GM18909 (cell line): ENCODE measurements around the gene TMCC1.
"Not testable (repeated sequence)": the region's sequence is repeated elsewhere in the genome, so short reads cannot be mapped to it uniquely, and the experiment has no call there.

ENCODE experiments used
- ATAC-seq: cut with Tn5 transposase; IDR thresholded peaks from one replicate; pipeline ENCODE4 v1.9.1; 2021; ENCODE audit warnings: mild to moderate bottlenecking; ENCODE audit not compliant: unreplicated experiment, poor library complexity

Gene TMCC1

DNA sequence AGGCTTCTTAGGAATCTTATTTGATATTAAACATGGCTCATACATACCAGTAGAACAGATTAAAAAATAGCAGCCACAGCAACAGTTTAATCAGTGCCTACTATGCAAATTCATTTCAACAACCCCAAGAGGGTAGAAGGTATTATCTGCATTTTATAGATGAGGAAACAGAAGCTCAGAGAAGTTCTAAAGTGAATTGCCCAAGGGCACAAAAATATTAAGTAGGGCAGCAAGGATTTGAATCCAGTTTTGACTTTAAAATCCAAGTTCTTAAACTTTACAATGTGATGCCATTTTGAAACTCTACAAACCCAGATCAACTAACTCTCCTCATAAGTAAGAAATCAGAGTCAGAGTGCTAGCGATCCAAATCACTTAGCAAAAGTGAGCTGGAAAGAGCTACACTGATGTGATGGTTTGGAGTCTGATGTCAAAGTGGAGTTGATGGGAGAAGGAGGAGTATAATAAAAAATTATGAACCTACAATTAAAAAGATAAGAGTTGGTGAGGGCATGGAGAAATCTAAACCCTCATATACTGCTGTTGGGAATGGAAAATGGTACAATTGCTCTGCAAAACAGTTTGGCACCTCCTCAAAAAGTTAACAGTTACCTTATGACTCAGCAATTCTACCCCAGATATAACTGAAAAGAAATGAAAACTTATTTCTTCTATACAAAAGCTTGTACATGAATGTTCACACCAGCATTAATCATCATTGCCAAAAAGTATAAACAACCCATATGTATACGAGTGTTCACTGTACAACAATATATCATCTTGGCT is 236.1 kb downstream of the TMCC1 start:
- no peak for ATAC-seq

DNA sequence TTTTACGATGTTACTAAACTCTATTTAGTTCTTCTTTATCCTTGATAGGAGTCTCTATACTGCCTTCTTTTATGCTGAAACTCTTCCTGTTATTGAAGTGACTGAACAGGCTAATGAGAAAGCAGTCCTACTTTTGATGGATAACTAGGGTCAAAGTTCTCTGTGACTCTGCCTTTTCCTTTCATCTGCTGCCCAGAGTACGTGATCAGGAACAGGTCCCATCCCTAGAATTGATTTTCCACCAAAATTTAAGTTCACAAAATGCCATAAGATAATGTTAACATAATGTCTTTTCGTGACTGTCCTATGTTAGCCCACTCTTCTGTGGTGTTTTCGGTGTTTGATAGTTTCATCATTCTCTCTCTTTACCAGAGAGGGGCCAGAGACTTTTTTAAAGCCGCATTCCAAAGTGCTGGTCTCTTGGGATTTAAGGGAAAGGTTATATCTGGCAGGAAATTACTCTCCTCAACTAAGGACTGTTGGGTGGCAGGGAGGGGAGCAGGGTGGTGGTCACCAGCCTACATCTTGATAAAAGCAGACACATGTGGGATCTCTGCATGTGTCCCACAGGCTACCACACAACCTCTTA is 236.8 kb downstream of the TMCC1 start:
- no peak for ATAC-seq

DNA sequence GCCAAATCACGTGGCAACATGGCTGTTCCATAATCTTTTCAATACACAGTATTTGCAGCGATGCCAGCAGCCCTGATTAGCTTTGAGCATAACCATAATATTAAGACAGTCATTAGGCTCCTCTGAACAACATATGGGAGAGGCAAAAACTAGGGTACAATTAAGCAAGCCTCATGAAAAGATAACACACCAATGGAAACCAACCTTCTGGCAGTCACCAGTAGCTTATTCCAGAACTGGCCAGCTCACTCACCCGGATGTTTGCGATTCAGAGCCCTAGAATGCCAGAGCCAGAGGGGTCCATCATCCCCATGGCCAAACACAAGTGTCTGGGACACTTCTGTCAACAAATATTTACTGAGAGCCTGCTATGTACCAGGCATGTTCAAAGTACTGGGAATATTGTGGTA is 238.2 kb downstream of the TMCC1 start:
- ATAC-seq: no peak

- no peak for ATAC-seq
Measured at GRCh38 chr3:129654131-129654530, 239.4 kb downstream of the TMCC1 start.

- no peak for ATAC-seq
Measured at GRCh38 chr3:129653019-129653418, 240.5 kb downstream of the TMCC1 start.

DNA sequence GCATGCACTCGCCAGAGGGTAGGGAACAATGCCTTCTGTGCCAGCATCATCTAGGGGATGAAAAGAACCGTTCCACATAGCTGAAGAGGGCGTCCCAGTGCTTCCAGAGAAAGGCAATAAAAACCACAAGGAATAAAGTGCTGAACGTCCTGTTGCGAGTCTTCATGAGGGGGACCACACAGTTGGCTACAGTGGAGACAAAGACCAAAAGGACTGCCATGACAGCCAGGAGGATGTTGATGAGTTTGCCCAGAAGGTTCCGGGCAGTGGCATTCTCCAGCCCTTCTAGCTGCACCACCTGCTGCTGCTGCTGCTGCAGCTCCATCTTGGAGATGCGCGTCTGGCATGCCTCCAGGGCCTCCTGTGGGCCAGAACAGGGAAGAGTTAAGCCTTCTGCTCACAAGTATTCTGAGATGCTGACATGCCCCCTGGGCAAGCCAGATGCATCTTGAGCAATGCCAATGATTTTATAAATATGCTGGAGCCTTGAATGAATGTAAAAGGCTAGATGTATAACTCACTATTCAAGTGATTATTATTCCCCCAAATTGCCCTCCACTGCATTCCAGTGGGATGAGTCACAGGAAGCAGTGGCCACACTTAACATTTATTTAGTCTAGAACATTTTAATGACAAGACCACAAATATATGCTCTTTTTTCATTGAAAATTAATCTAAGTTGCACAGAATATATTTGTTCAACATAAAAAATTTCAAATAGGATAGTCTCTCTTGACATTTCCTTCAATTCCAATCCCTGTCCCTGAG is 241.9 kb downstream of the TMCC1 start:
- no peak for ATAC-seq

DNA sequence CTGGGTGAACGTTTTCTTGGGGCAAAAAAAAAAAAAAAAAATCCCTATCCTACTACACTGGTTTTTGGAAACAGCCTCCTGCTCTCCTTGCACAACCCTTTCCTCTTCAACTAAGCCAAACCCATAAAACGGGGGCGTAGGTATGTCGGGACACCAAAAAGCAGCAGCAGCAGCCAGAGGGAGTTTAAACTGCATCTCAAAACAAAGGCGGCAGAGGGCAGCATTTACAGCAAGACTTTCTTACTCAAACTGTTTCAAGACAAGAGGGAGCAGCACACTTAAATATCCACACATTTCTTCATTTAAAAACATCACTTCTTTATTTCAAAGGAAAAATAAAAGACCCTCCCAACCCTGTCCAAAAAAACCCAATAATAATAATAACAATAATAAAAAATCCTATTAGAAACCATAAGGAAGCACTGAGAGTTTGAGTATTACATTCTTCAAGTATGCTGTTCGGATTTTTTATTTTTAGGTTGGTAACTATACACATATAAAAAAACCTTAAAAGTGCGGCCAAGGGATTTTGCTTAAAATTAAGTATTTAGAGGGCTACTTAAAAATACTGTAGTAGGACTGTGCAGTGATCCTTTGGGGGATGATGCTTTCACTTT is 243.1 kb downstream of the TMCC1 start:
- ATAC-seq: no peak

DNA sequence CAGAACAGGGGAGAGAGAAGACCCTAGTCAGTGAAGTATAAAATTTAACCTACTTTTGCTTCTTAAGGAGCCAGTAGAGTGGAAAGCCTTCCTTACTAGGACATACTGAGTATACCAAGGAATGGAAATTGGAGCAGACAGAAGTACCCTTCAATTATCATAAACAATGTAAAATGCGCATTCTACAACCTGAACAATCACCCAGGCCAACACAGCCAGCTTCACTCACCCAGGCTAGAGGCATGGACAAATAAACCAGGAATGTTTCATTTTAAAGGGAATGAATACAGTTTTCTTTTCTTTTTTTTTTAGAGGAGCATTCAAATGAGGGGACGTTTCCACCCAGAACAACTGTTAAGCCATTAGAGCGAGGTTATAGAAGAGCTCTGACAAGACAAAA is 245.1 kb downstream of the TMCC1 start:
- no peak for ATAC-seq

DNA sequence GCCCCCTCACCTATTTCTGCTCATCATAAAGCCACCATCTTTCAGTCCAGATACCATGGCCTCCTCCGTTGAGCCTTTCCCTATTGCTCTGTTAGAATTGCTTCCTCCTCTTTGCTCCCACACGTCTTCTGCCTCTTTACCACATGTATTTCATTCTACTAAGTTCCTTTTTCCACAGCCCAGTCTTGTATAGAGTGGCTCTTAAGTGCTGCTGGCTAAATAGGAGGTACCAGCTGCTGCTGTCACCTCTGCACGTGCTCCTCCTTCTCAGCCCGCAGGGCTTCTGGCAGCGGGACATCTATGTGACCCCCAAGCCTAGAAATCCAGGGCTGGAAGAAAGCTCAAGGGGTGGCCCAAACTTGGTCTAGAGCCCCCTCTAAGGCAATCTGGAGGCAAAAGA is 248.2 kb downstream of the TMCC1 start:
- ATAC-seq: no peak

- no peak for ATAC-seq
Measured at GRCh38 chr3:129644836-129645235, 248.7 kb downstream of the TMCC1 start.

DNA sequence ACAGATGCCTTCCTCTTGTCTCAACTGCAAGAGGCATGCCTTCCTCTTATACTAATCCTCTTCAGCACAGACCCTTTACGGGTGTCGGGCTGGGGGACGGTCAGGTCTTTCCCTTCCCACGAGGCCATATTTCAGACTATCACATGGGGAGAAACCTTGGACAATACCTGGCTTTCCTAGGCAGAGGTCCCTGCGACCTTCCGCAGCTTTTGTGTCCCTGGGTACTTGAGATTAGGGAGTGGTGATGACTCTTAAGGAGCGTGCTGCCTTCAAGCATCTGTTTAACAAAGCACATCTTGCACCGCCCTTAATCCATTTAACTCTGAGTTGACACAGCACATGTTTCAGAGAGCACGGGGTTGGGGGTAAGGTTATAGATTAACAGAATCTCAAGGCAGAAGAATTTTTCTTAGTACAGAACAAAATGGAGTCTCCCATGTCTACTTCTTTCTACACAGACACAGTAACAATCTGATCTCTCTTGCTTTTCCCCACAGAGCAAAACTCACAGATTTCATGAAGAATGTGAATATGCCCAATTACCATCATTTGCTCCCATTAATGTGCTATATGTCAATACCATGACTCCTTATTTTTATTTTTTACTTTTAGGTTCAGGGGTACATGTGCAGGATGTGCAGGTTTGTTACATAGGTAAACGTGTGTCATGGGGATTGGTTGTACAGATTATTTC is 251.8 kb downstream of the TMCC1 start:
- ATAC-seq: not testable (repeated sequence)

- ATAC-seq: not testable (repeated sequence)
Measured at GRCh38 chr3:129640985-129641384, 252.5 kb downstream of the TMCC1 start.

DNA sequence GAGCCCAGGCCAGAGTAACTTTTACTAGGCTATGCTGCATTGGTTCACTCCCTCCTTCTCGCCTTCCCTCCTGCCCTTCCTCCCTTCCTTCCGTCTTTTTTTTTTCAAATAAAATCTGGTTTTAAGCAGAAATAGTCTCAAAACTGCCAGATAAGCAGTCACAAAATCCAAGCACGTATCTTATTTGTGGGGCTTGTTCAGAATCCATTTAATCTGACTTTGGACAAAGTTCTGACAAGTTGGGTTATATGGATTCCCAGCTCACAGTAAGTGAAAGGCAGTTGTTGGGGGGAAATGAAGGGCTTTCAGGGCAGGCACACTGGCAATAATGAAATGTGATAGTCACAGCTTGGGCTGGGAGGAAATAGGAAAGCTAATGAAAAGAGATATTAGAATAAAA is 255.0 kb downstream of the TMCC1 start:
- ATAC-seq: no peak

GRCh38 chr3:129636082-129636481 is 257.4 kb downstream of the TMCC1 start:
- ATAC-seq: no peak

- no peak for ATAC-seq
Measured at GRCh38 chr3:129635656-129636055, 257.9 kb downstream of the TMCC1 start.

DNA sequence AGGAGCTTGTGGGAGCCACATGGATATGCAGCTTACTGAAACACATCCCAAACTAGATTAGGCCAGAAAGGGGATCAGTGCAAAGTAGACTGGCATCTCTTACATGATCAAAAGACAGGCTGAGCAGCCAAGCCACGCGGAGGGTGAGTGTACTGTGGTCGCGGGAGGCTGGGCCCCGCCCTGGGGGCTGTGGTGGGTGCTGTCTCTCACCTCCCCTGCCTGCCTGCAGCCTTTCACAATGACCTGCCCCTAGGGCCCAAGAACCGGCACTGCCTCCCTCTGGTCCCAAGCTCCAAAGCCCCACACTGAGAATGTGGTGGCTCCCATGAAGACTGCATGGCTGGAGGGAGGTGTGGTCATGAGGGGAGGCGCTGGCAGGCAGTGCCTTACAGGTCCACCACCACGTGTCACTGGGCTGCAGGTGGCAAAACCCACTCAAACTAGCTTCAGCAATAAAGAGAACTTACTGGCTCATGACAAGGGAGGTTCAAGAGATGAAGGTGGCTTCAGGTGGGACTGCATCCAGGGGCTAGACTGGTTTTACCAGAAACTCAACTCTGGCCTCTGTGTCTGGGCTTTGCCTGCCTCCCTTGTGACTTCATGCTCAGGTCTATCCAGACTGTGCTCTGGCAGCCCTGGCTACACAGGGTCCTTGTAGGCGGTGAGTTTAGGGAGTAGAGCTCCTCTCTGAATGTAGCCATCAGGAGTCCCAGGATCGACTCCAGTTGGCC is 259.6 kb downstream of the TMCC1 start:
- ATAC-seq: no peak

DNA sequence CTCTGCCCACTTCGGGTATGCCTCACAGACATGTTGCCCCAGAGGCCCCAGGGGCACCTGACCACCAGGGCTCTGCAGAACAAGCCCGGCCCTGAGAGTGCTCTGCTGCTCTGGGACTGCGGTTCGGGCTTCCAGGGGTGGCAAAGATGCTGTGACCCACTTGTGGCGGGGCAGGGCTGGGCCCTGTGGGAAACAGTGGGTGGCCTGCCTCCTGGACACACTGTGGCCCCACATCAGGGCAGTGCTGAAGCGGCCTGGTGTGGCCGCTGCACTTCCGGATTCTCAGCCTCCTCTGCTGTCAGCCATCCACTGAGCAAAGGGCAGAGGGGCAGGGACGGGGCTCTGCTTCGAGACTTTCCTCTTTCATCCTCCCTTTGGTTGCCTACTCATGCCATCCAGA is 260.5 kb downstream of the TMCC1 start:
- no peak for ATAC-seq

DNA sequence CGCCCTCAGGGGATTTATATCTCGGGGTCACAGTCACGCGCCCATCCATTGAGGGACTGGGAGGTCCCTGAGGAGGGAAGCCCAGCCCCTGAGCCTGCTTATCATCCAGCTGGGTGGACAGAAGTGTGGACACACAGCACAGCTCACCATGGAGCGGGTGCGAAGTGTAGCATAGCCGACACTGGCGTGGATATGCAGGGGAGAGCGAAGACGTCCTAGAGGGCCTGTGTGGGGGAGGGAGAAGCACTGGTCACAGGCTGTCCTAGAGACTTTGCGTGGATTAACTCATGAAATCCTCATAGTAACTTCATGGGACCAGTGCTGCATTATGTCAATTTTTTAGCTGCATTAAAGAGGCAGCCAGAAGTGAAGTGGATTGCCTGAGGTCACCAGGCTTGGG is 261.0 kb downstream of the TMCC1 start:
- ATAC-seq: no peak

- no peak for ATAC-seq
Measured at GRCh38 chr3:129632056-129632455, 261.5 kb downstream of the TMCC1 start.

DNA sequence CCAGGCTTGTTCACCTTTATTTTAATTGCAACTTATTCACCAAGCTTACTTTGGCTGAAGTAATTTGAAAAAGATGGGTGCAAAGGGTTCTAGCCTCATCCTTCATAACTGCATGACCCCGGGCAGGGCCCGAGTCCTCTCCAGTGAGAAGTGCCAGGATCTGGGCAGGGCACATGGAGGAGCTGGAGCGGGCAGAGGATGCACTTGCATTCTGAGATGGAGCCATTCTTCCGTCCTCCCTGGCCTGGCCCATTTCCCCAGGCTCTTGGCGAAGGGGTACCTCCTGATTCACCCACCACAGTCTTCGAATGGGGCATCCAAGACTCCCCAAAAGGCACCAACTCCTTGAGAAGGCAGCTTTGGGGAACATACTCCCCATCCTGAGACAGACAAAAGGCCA is 264.5 kb downstream of the TMCC1 start:
- no peak for ATAC-seq
